ENCODE measurements around the gene IGFLR1.

Gene IGFLR1

DNA sequence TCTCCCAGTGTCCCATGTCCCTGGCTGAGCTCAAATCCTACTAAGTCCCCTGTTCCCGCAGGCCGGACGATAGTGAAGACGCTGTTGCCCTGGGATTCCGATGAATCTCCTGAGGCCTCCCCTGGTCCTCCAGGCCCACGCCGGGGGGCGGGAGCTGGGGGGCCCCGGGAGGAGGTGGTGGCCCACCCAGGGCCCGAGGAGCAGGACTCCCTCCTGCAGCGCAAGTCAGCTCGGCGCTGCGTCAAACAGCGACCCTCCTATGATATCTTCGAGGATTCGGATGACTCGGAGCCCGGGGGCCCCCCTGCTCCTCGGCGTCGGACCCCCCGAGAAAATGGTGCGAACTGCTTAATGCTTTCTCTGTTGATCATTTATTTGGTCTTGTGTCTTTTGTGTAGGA is 18.6 kb downstream of the IGFLR1 start:
- DNase-seq: no peak

DNA sequence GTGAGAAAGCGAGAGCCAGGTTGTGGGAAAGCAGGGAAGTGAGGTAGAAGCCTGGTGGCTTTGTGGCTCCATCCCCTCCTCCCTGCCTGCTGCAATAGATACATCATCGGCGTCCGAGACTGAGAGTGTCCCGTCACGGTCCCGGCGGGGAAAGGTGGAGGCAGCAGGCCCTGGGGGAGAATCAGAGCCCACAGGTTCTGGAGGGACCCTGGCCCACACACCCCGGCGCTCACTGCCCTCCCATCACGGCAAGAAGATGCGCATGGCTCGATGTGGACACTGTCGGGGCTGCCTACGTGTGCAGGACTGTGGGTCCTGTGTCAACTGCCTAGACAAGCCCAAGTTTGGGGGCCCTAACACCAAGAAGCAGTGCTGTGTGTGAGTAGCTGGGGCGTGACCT is 19.4 kb downstream of the IGFLR1 start:
- no peak for DNase-seq

DNA sequence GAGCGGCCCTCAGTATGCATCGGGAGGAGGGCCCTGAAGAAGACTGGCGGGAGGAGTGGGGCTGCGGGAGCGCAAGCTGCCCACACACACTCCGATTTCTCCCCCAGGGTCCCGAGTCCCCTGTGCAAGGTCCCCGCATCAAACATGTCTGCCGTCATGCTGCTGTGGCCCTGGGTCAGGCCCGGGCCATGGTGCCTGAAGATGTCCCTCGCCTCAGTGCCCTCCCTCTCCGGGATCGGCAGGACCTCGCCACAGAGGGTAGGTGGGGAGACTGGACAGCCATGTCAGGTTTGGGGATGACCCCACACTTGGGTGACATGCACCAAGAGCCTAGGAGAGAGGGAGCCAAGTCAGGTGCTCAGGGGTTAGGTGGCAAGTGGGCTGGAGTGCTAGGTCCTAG is 19.8 kb downstream of the IGFLR1 start:
- no peak for DNase-seq

DNA sequence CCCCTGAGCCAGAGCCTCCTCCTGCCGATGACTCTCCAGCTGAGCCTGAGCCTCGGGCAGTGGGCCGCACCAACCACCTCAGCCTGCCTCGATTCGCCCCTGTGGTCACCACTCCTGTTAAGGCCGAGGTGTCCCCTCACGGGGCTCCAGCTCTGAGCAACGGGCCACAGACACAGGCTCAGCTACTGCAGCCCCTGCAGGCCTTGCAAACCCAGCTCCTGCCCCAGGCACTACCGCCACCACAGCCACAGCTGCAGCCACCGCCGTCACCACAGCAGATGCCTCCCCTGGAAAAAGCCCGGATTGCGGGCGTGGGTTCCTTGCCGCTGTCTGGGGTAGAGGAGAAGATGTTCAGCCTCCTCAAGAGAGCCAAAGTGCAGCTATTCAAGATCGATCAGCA is 20.9 kb downstream of the IGFLR1 start:
- DNase-seq: no peak

DNA sequence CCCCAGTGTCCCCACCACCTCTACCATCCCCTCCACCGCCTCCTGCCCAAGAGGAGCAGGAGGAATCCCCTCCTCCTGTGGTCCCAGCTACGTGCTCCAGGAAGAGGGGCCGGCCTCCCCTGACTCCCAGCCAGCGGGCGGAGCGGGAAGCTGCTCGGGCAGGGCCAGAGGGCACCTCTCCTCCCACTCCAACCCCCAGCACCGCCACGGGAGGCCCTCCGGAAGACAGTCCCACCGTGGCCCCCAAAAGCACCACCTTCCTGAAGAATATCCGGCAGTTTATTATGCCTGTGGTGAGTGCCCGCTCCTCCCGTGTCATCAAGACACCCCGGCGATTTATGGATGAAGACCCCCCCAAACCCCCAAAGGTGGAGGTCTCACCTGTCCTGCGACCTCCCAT is 21.6 kb downstream of the IGFLR1 start:
- DNase-seq: no peak

DNA sequence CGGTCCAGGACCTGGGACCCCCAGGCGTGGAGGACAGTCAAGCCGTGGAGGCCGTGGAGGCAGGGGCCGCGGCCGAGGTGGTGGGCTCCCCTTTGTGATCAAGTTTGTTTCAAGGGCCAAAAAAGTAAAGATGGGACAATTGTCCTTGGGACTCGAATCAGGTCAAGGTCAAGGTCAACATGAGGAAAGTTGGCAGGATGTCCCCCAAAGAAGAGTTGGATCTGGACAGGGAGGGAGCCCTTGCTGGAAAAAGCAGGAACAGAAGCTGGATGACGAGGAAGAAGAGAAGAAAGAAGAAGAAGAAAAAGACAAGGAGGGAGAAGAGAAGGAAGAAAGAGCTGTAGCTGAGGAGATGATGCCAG is 22.1 kb downstream of the IGFLR1 start:
- no peak for DNase-seq

DNA sequence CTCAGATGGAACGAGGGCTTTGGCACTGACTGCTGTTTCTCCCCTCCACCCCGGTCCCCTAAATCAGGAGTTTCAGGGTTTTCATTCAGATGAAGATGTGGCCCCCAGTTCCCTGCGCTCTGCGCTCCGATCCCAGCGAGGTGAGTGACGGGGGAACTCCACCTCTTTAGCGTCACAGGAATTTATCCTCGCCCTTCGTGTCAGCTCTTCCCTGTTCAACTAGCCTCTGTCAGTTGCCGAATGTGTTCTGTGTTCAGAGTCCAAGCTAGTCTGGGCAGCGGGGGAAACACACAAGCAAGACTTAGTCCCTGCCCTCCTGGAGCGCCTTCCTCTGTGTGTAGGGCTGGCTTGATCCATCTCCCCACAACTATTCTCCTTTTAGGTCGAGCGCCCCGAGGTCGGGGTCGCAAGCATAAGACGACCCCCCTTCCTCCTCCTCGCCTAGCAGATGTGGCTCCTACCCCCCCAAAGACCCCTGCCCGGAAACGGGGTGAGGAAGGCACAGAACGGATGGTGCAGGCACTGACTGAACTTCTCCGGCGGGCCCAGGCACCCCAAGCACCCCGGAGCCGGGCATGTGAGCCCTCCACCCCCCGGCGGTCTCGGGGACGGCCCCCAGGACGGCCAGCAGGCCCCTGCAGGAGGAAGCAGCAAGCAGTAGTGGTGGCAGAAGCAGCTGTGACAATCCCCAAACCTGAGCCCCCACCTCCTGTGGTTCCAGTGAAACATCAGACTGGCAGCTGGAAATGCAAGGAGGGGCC is 22.7 kb downstream of the IGFLR1 start:
- no peak for DNase-seq

DNA sequence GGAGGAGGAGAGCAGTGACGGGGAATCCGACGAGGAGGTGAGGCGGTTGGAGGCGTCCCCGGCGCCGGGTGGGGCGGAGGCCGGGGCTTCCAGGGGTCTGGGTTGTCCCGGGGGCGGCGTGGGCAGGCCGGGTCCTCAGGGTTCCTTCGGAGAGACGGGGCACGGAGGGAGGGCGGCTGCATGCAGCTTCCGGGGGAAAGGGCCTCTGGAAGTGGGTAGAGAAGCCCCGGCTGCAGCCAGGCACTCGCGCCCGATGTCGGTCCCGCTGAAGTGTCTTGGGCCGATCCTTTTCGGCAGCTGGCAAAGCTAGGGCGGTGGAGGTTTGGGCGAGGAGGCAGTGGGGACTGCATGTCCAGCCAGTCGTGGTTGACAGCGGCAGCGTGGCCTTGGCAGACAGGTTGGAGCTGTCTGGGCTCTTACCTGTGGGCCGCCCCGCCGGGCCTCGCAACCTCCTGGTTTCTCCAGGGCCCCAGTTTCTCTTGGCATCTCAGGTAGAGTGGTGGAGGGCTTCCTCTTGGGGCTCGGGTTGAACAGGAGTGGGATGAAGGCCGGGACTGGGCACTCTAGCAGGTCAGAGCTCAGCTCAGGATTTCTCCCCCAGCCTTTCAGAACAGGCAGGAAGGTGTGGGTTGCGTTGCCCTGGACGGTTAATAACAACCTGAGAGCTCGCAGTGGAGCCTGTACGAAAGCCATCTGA is 23.8 kb downstream of the IGFLR1 start:
- DNase-seq: peak; percentile 27

DNA sequence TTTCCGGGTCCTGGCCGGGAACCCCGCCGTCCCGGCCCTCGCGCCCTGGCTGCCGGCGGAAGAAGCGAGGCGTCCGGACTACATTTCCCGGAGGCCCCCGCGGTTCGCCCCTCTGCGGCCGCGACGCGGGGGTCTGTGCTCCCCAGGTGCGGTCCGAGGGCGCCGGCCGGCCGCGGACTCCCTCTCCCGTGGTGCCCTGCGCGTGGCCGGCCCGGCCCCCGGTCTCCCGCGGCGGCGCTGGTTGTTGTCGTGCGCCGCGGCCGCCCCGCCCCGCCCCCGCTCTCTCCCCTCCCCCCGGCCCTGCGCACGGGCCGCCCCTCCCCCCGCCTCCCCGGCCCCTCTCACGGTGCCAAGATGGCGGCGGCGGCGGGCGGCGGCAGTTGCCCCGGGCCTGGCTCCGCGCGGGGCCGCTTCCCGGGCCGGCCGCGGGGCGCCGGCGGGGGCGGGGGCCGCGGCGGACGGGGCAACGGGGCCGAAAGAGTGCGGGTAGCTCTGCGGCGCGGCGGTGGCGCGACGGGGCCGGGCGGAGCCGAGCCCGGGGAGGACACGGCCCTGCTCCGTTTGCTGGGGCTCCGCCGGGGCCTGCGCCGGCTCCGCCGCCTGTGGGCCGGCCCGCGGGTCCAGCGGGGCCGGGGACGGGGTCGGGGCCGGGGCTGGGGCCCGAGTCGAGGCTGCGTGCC is 24.4 kb downstream of the IGFLR1 start, which contains the start of gene KMT2B:
Gene KMT2B (plus strand): TSS at position 339 of the 680 bp plus-strand sequence. CDS start 16 bp downstream, at position 355.
- no peak for DNase-seq

DNA sequence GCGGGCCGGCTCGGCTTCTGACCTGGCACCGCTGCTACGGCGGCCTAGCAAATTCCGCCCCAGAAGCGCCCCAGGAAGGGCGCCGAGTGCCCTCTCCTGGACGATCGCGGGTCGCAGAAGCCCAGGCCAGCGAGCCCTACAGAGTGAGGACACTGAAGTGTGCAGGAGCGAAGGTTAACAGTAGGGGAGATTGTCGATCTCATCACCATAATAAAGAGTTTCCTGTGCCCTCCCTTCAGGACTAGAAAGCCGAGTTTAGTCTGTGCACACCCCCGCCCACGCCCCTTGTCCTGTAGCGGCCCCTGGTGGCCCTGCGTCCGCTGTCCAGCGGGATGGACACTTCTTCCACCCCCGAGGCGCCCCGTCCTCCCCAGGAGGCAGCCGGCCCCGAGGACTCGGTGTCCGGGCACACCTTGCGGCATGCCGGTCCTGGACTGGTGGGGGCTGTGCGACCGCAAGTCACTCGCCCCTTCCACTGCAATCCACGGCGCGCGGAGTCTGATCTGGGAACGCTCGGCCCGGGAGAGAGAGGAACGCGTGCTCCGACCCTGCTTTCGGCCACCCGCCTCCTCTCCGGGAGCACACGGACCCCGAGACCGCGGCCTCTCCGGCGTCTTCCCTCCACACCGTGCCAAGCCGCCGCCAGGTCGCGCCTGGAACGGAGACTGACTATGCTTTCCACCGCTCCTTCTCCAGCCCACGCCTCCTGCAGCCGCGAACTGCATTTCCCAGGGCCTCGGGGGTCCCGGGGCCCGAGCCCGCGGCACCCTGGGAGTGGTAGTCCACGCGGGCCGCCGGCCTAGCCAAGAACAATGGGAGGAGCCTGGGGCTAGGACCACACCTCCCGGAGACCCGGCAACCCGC is 25.2 kb downstream of the IGFLR1 start:
- peak; percentile 95 for DNase-seq

DNA sequence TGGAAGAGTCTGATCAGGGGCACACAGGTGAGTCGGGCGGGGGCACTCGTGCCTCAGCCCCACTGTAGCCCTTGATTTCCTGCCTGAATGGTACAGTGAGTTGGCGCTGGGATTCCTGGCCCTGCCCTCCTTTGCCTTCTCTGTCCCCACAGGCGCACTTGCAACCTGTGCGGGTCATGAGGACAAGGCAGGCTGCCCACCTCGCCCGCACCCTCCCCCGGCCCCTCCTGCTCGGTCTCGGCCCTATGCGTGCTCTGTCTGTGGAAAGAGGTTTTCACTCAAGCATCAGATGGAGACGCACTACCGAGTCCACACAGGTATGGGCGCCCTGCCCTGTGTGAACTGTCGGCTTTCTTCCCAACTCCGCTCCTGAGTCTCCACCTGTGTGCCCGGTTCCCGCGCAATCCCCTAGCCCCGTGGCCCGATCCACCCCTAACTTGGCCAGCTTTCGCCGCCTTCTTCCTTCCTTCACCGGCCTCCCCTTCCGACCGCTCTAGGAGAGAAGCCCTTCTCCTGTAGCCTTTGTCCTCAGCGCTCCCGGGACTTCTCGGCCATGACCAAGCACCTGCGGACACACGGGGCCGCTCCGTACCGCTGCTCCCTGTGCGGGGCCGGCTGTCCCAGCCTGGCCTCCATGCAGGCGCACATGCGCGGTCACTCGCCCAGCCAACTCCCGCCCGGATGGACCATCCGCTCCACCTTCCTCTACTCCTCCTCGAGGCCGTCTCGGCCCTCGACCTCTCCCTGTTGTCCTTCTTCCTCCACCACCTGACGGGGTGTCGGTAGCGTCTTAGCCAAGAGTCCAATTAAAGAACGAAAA is 26.1 kb downstream of the IGFLR1 start:
- no peak for DNase-seq

DNA sequence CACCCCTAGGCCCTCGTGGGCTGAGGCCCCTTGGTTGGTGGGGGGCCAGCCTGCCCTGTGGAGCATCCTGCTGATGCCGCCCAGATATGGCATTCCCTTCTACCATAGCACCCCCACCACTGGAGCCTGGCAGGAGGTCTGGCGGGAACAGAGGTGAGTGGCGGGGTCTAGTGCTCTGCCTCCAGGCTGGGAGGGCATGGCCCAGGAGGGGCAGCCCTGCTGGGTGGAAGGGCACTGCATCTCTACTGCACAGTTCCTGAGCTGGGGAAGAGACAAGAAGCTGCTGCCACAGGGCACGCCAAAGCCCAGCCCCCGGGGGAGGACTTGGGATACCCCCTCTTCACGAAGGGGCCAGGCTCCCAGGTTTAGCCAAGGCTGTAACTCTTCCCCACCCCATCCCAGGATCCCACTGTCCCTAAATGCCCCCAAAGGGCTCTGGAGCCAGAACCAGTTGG is 26.9 kb downstream of the IGFLR1 start:
- no peak for DNase-seq

DNA sequence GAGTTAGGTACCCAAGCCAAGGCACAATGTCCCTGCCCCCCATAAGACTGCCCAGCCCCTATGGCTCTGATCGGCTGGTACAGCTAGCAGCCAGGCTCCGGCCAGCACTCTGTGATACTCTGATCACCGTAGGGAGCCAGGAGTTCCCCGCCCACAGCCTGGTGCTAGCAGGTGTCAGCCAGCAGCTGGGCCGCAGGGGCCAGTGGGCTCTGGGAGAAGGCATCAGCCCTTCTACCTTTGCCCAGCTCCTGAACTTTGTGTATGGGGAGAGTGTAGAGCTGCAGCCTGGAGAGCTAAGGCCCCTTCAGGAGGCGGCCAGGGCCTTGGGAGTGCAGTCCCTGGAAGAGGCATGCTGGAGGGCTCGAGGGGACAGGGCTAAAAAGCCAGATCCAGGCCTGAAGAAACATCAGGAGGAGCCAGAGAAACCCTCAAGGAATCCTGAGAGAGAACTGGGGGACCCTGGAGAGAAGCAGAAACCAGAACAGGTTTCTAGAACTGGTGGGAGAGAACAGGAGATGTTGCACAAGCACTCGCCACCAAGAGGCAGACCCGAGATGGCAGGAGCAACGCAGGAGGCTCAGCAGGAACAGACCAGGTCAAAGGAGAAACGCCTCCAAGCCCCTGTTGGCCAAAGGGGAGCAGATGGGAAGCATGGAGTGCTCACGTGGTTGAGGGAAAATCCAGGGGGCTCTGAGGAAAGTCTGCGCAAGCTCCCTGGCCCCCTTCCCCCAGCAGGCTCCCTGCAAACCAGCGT is 27.5 kb downstream of the IGFLR1 start:
- no peak for DNase-seq

DNA sequence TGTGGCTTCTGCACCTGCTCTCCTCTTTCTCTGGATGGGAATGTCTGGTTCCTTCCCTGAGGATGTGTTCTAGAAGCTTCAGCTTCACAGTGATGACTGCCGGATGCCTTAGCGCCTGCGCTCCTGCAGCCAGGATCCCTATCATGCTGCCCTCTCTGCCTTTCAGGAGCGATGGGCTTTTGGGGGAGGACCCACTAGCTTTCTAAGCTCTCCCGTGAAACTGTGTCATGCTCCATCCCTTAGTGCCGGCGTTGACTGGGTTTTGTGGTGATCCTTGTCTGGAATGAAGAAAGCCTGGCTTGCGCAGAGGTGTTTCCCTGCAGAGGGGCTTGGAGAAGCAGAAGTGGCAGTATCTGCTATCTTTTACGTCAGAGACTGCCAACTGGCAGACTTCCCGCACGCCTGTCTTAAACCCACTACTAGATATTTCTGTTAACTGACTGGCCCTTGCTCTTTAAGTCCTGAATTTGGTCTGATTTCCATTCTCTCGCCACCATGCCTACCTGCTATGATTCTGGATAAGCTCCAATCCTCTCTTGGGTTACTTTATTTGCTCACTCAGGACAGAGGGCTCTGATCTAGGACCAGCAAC is 28.3 kb downstream of the IGFLR1 start:
- DNase-seq: no peak

DNA sequence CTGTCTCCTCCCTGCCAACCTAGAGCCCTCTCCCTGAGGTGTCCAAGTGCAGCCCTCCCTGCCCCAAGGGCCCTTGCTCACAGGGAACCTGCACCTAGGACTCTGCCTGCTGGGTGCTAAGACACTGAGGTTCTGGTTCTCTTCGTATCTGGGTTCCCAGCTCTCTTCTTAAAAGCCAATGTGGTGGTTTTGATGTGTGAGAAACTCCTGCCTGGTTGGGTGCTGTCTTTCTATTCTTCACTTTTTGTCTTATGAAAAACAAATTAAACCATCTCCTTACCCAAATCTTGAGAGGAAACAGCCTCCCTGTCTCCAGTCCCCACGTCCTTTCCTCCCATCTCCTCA is 28.8 kb downstream of the IGFLR1 start:
- no peak for DNase-seq

DNA sequence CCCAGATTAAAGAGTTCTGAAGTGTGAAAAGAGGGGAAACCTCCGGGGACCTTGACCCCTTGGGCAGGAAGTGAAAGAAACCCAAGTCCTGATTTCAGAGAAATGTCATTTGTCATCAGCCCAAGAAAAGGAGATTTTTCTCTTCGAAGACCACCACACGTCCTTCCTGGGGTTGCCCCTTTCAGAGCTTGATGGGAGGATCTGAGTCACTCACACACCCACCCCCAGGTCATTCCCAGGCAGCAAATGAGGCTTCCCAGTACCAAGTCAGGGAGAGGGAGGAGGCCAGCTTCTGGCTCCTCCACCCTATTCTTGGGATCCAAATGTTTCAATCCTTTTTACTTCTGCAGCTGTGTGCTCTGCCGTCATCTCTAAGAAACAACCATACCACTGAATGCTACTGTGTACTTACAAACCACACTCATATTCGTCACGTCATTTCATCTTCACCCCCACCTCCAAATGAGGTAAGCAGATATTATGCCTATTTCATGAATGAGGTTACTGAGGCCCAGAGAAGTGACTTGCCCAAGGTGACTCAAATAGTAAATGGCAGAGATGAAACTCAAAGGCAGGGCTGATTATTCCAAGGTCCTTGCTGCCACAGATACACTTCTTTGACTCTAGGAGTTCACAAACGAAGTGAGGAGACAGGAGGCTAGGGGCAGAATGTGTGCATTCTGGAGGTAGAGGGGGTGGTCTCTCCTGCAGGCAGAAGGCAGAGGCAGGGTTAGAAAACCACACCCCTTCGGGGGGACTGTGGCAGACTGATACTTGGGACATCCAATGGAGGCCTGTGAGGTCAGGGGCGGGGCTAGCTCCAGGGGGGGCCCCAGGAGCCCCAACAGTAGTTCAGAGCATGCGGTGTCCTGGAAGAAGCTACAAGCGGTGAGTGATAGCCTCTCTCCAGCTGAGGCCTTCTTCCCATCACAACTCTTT is 29.4 kb downstream of the IGFLR1 start:
- DNase-seq: peak; percentile 29

DNA sequence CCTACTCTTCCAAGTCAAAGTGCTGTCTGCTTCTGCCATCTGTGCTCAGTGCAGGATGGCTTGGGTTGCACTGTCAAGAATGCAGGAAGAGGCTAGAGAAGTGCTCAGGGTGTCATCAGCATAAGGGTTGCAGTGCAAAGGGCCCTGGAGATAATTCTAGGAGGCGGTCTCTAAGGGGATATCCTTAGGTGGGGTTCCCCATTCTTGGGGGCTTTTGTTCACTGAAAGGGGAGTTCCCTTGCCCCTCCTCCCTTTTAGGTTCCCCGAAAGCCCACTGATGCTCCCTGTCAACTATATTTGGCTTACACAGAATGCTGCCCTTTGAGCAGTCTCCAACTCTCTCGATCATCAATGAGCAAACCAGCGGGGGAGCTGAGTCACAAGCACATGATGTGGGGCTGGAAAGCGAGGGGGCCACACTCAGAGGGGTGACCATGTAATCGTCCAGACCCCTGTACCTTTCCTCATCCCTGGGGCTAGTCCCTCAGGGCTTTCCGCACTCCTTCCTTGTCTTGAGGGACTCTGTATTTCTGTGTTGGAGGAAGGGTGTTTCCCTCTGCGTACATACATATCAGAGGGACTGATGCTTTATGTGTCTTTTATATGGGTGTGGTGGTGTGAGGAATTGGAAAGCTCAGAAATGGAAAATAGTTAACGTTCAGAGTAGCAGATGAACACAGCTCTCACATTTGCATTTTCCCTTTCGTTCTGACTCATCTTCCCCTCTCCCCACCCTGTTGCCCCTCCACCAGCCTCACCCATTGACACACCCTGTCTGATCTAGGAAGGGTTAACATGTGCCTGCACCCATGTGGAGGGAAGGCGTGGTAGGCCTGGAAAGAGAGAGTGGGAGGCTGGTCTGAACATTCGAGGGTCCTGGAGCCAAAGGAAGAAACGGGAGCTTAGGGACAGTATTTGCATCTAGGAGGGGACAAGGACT is 31.2 kb downstream of the IGFLR1 start:
- DNase-seq: no peak

DNA sequence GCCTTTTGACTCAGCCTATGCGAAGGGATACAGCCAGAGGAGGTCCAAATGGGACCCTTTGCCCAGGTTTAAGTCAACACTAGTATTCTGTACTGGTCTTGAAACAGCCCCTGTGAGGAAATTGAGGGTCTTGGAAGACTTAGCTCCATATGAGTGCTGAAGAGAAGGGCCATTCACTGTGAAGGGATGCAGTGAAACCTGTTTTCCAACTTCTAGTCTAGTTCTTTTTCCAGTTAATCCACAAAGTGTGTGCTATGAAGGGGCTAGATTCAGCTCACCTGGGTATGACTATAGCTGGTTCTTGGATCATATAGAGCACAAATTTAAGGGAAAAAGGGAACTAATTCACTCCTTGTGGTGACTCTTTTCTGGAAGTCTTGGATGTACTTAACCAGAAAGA is 33.9 kb downstream of the IGFLR1 start:
- no peak for DNase-seq

DNA sequence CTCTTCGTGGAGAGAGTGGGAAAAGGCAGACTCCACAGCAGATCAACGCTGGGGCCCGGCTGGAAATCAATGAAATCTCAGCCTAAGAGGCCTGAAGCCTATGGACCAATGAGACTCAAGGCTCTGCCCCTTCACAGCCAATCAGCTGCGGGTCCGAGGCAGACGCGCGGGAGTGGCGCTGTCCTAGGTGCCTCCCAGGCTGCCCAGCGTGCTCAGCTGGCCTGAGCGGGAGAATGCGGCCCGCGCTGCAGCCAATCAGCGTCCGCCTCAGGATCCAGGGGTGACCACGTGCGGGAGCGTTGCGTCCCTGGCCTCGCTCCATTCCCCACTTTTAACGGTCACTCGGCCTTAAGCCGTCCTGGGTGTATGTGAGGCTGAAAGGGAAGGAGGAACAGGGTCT is 38.0 kb downstream of the IGFLR1 start, which contains the start of gene ZBTB32:
Gene ZBTB32 (plus strand): TSS at position 341 of the 400 bp plus-strand sequence. CDS start 10,069 bp downstream, outside the sequence.
- no peak for DNase-seq

Data from effector CD4-positive, alpha-beta T cell (primary cell).